Measurements from ENCODE around the gene MARCHF6. TPM values are rescaled to one million over a fixed set of nuclear protein-coding genes. Genes with fewer than 3 reads are reported as not detected.

Gene MARCHF6
- total RNA-seq, 1 experiment from 2014 or later: 129 TPM

DNA sequence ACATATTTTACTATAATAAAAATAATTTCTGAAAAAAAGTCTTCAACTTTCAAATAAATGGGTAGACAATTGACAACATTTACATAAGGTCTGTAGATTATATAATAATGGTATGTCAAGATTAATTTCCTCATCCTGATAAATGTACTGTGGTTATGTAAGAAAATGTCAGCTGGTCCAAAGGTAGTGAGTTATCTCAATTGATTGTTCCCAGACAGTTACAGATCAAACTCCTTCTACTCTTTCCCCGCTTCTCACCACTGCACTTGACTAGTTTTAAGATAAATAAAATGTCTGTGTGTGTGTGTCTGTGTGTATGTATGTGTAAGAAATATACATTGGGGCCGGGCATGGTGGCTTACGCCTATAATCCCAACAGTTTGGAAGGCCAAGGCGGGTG lies 16.4 kb upstream of the MARCHF6 start:
- H3K27me3 ChIP-seq (replicated peaks; ENCODE audit: insufficient read depth, low read depth, low read length, poor library complexity): no peaks in the 10 kb centered on the region
- no TSS peak for BruUV-seq (replicated peaks)
- POLR2A ChIA-PET (ENCODE audit: low non-redundant PET): no interaction called here
- intact Hi-C loops (cut with micrococcal nuclease; ENCODE audit: unreplicated experiment): no loop called here
- no peaks in the 10 kb centered on the region for H3K9me3 ChIP-seq (ENCODE audit: low read depth, low read length, poor library complexity, severe bottlenecking)
- no peak for DNase-seq (ENCODE audit: low spot score)
- H3K27ac ChIP-seq (ENCODE audit: low read depth, low read length, poor library complexity, severe bottlenecking): no peak overlapping the region
- no peaks in the 10 kb centered on the region for H3K36me3 ChIP-seq (ENCODE audit: insufficient read depth, low read length, poor library complexity, severe bottlenecking)
- H3K4me3 ChIP-seq (ENCODE audit: low read depth, low read length, poor library complexity, severe bottlenecking): no peak overlapping the region
- CTCF ChIA-PET: no interaction called here
- peaks cover 8% of the 10 kb centered on the region for H3K4me1 ChIP-seq (ENCODE audit: insufficient read depth, low read length, poor library complexity, severe bottlenecking)
- no peak for TF ChIP-seq EZH2 (IDR thresholded peaks at IDR 0.05; ENCODE audit: borderline replicate concordance, low read depth, low read length, poor library complexity, severe bottlenecking)
- TF ChIP-seq, protein P1, sequence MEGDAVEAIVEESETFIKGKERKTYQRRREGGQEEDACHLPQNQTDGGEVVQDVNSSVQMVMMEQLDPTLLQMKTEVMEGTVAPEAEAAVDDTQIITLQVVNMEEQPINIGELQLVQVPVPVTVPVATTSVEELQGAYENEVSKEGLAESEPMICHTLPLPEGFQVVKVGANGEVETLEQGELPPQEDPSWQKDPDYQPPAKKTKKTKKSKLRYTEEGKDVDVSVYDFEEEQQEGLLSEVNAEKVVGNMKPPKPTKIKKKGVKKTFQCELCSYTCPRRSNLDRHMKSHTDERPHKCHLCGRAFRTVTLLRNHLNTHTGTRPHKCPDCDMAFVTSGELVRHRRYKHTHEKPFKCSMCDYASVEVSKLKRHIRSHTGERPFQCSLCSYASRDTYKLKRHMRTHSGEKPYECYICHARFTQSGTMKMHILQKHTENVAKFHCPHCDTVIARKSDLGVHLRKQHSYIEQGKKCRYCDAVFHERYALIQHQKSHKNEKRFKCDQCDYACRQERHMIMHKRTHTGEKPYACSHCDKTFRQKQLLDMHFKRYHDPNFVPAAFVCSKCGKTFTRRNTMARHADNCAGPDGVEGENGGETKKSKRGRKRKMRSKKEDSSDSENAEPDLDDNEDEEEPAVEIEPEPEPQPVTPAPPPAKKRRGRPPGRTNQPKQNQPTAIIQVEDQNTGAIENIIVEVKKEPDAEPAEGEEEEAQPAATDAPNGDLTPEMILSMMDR (conservative IDR thresholded peaks at IDR 0.05; ENCODE audit: low read depth, low read length): no peak

DNA sequence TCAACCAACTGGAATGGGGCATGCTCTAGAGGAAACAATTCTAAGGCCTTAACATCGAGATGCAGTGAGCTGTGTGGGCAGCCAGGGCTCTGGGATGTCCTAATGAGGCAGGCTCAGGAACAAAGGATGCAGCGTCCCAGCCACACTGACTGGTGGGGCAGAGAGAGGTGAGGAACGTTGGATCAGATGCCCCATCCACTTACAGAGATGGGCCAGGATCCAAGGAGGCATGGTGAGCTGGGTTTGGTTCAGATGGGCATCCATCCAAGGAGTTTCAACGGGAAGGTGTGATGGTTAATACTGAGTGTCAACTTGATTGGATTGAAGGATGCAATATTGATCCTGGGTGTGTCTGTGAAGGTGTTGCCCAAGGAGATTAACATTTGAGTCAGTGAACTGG lies 15.5 kb upstream of the MARCHF6 start:
- BruUV-seq (replicated peaks): no TSS peak
- CTCF ChIA-PET: no interaction called here
- POLR2A ChIA-PET (ENCODE audit: low non-redundant PET): no interaction called here
- intact Hi-C loops (cut with micrococcal nuclease; ENCODE audit: unreplicated experiment): no loop called here
- no peak overlapping the region for H3K27ac ChIP-seq (ENCODE audit: low read depth, low read length, poor library complexity, severe bottlenecking)
- H3K4me1 ChIP-seq (ENCODE audit: insufficient read depth, low read length, poor library complexity, severe bottlenecking): peaks cover 8% of the 10 kb centered on the region
- no peak for DNase-seq (ENCODE audit: low spot score)
- H3K36me3 ChIP-seq (ENCODE audit: insufficient read depth, low read length, poor library complexity, severe bottlenecking): no peaks in the 10 kb centered on the region
- no peak for TF ChIP-seq EZH2 (IDR thresholded peaks at IDR 0.05; ENCODE audit: borderline replicate concordance, low read depth, low read length, poor library complexity, severe bottlenecking)
- TF ChIP-seq, protein P1 (conservative IDR thresholded peaks at IDR 0.05; ENCODE audit: low read depth, low read length): no peak
- no peak overlapping the region for H3K4me3 ChIP-seq (ENCODE audit: low read depth, low read length, poor library complexity, severe bottlenecking)
- H3K9me3 ChIP-seq (ENCODE audit: low read depth, low read length, poor library complexity, severe bottlenecking): no peaks in the 10 kb centered on the region
- H3K27me3 ChIP-seq (replicated peaks; ENCODE audit: insufficient read depth, low read depth, low read length, poor library complexity): no peaks in the 10 kb centered on the region

DNA sequence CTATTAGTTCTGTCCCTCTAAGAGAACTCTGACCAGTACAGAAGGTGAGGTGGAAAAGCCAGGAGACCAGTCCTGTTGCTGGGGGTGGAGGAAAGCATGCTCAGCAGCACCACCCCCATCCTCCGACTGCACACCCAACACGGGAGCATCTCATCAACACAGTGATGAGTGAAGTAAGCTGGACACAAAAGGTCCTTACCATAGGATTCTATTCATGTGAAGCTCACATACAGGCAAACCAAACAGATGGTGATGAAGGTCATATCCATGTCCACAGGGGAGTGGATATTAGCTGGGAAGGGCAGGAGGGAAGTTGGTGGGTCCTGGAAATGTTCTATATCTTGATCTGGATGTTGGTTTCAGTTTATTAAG lies 14.8 kb upstream of the MARCHF6 start:
- Histone ChIP-seq H3K27me3 (replicated peaks; ENCODE audit: insufficient read depth, low read depth, low read length, poor library complexity) (no peaks in the 10 kb centered on the region), H3K36me3 (ENCODE audit: insufficient read depth, low read length, poor library complexity, severe bottlenecking) (no peaks in the 10 kb centered on the region), H3K27ac (ENCODE audit: low read depth, low read length, poor library complexity, severe bottlenecking) (no peak overlapping the region), H3K4me3 (ENCODE audit: low read depth, low read length, poor library complexity, severe bottlenecking) (no peak overlapping the region), H3K4me1 (ENCODE audit: insufficient read depth, low read length, poor library complexity, severe bottlenecking) (peaks cover 3% of the 10 kb centered on the region), H3K9me3 (ENCODE audit: low read depth, low read length, poor library complexity, severe bottlenecking) (no peaks in the 10 kb centered on the region)
- BruUV-seq (replicated peaks): no TSS peak
- intact Hi-C loops (cut with micrococcal nuclease; ENCODE audit: unreplicated experiment): no loop called here
- ChIA-PET CTCF (no interaction called here), POLR2A (ENCODE audit: low non-redundant PET) (no interaction called here)
- DNase-seq (ENCODE audit: low spot score): no peak
- no peak for TF ChIP-seq EZH2 (IDR thresholded peaks at IDR 0.05; ENCODE audit: borderline replicate concordance, low read depth, low read length, poor library complexity, severe bottlenecking)
- TF ChIP-seq, protein P1 (conservative IDR thresholded peaks at IDR 0.05; ENCODE audit: low read depth, low read length): no peak
